WTC11 (cell line): ENCODE measurements around the gene TFDP3. TPM values are rescaled to one million over a fixed set of nuclear protein-coding genes. Genes with fewer than 3 reads are reported as not detected.

ENCODE experiments used
- ATAC-seq: fragments of 200-7000 bp; cut with Tn5 transposase; 2 replicates; pipeline ENCODE4 v1.10.0; 2021; ENCODE audit warnings: mild to moderate bottlenecking, moderate library complexity
- CTCF ChIA-PET: fragments of 300-600 bp; sonication (Branson Sonifier 250); formaldehyde crosslinking; loops from one replicate; lab custom pipeline; 2021; ENCODE audit warnings: antibody characterized with exemption; lab: Charles Lee
- POLR2A ChIA-PET: fragments of 350-600 bp; sonication (Branson Sonifier 250); formaldehyde crosslinking; loops from one replicate; lab custom pipeline; 2021; ENCODE audit warnings: antibody characterized with exemption; lab: Charles Lee
- DNase-seq: peaks from one replicate; pipeline ENCODE4 v3.0.0; 2021; ENCODE audit warnings: low spot score
- H3K27ac Mint-ChIP-seq: 2 replicates; pipeline ENCODE4 v1.8.0; 2021; ENCODE audit warnings: mixed read lengths
- H3K27me3 Mint-ChIP-seq: 2 replicates; pipeline ENCODE4 v1.8.0; 2021; ENCODE audit warnings: low read depth, mild to moderate bottlenecking, moderate library complexity, mixed read lengths
- H3K36me3 Mint-ChIP-seq: 2 replicates; pipeline ENCODE4 v1.8.0; 2021; ENCODE audit warnings: mixed read lengths
- H3K4me1 Mint-ChIP-seq: 2 replicates; pipeline ENCODE4 v1.8.0; 2022; ENCODE audit warnings: mixed read lengths
- H3K4me3 Mint-ChIP-seq: 2 replicates; pipeline ENCODE4 v1.8.0; 2021; ENCODE audit warnings: mild to moderate bottlenecking, moderate library complexity, mixed read lengths
- H3K9me3 Mint-ChIP-seq: 2 replicates; pipeline ENCODE4 v1.8.0; 2021; ENCODE audit warnings: mixed read lengths
- ATF2 ChIP-seq: sonication (generic); formaldehyde crosslinking; IDR thresholded peaks from 2 replicates; pipeline ENCODE4 v1.8.1; 2022; ENCODE audit warnings: low read depth, missing genetic modification reagents, borderline replicate concordance
- CREM ChIP-seq: sonication (generic); formaldehyde crosslinking; IDR thresholded peaks from 2 replicates; pipeline ENCODE4 v1.8.1; 2022; ENCODE audit warnings: mild to moderate bottlenecking, missing genetic modification reagents, moderate library complexity
- E2F1 ChIP-seq: sonication (generic); formaldehyde crosslinking; IDR thresholded peaks from 2 replicates; pipeline ENCODE4 v1.8.0; 2022; ENCODE audit warnings: mild to moderate bottlenecking, missing genetic modification reagents
- E2F4 ChIP-seq: sonication (generic); formaldehyde crosslinking; IDR thresholded peaks from 2 replicates; pipeline ENCODE4 v1.8.1; 2022; ENCODE audit warnings: low read depth, mild to moderate bottlenecking, moderate library complexity, missing genetic modification reagents, borderline replicate concordance
- ELF4 ChIP-seq: sonication (generic); formaldehyde crosslinking; IDR thresholded peaks from 2 replicates; pipeline ENCODE4 v1.8.1; 2022; ENCODE audit warnings: low read depth, mild to moderate bottlenecking, moderate library complexity, missing genetic modification reagents
- ERG ChIP-seq: fragments of 250-450 bp; sonication (Bioruptor Pico); IDR thresholded peaks from 2 replicates; pipeline ENCODE4 v1.8.0; 2021; ENCODE audit warnings: mild to moderate bottlenecking
- FOXJ3 ChIP-seq: sonication (generic); formaldehyde crosslinking; IDR thresholded peaks from 2 replicates; pipeline ENCODE4 v1.9.0; 2021; ENCODE audit warnings: missing genetic modification reagents, mild to moderate bottlenecking, borderline replicate concordance
- GRHL2 ChIP-seq: fragments of 250-450 bp; sonication (Bioruptor Pico); IDR thresholded peaks from 2 replicates; pipeline ENCODE4 v1.8.0; 2022; ENCODE audit warnings: mild to moderate bottlenecking, moderate library complexity; ENCODE audit not compliant: insufficient replicate concordance, severe bottlenecking
- HMGXB4 ChIP-seq: sonication (generic); formaldehyde crosslinking; IDR thresholded peaks from 2 replicates; pipeline ENCODE4 v1.8.1; 2023; ENCODE audit warnings: mild to moderate bottlenecking, moderate library complexity, missing genetic modification reagents
- NR2C2 ChIP-seq: sonication (generic); formaldehyde crosslinking; IDR thresholded peaks from 2 replicates; pipeline ENCODE4 v1.8.0; 2022; ENCODE audit warnings: mild to moderate bottlenecking, missing genetic modification reagents
- NR3C1 ChIP-seq: sonication (generic); formaldehyde crosslinking; conservative IDR thresholded peaks from 2 replicates; pipeline ENCODE4 v1.8.1; 2023; ENCODE audit warnings: low read depth, mild to moderate bottlenecking, missing genetic modification reagents
- OVOL2 ChIP-seq: fragments of 250-450 bp; sonication (Bioruptor Pico); IDR thresholded peaks from 2 replicates; pipeline ENCODE4 v1.9.0; 2021; ENCODE audit warnings: mild to moderate bottlenecking, borderline replicate concordance
- SOX15 ChIP-seq: fragments of 250-450 bp; sonication (Bioruptor Pico); IDR thresholded peaks from 2 replicates; pipeline ENCODE4 v1.9.0; 2021; ENCODE audit warnings: mild to moderate bottlenecking
- TP53 ChIP-seq: sonication (generic); formaldehyde crosslinking; IDR thresholded peaks from 2 replicates; pipeline ENCODE4 v1.8.1; 2023; ENCODE audit warnings: mild to moderate bottlenecking, missing genetic modification reagents
- ZNF138 ChIP-seq: sonication (generic); formaldehyde crosslinking; conservative IDR thresholded peaks from 2 replicates; pipeline ENCODE4 v1.8.1; 2022; ENCODE audit warnings: mild to moderate bottlenecking, moderate library complexity, missing genetic modification reagents
- ZNF232 ChIP-seq: sonication (generic); formaldehyde crosslinking; IDR thresholded peaks from 2 replicates; pipeline ENCODE4 v1.8.0; 2022; ENCODE audit warnings: mild to moderate bottlenecking, missing genetic modification reagents
- ZSCAN18 ChIP-seq: fragments of 250-450 bp; sonication (Bioruptor Pico); IDR thresholded peaks from 2 replicates; pipeline ENCODE4 v2.1.2; 2022; ENCODE audit warnings: mild to moderate bottlenecking, moderate library complexity
- total RNA-seq: library from RNA; stranded (reverse); gene quantifications from 3 replicates; pipeline ENCODE4 v1.2.3, GENCODE V29; 2021

TFDP3 gene
- total RNA-seq, 1 experiment from 2014 or later: not detected

- H3K27me3 Mint-ChIP-seq: no peaks in the 10 kb centered on the region
These were observed 33.0 kb downstream of the TFDP3 start for GRCh38 chrX:133185119-133185518.

More at GRCh38 chrX:133185119-133185518, 33.0 kb downstream of the TFDP3 start:
- ATAC-seq (peak; percentile 52; the same call in 1 of the 2 replicates), DNase-seq (no peak)
- Mint-ChIP-seq H3K27ac (no peak overlapping the region), H3K4me3 (no peak overlapping the region), H3K9me3 (no peaks in the 10 kb centered on the region), H3K4me1 (peaks cover 13% of the 10 kb centered on the region), H3K36me3 (no peaks in the 10 kb centered on the region)
- ChIA-PET CTCF (no interaction called here), POLR2A (no interaction called here)
- no peak for TF ChIP-seq ELF4
- TF ChIP-seq ATF2 (CRISPR knock-in tag): no peak
- TF ChIP-seq FOXJ3: no peak
- no peak for TF ChIP-seq HMGXB4 (CRISPR knock-in tag)
- TF ChIP-seq NR3C1 (CRISPR knock-in tag): no peak
- no peak for TF ChIP-seq ZNF138
- TF ChIP-seq SOX15 (CRISPR knock-in tag): no peak
- TF ChIP-seq NR2C2: no peak
- no peak for TF ChIP-seq GRHL2
- no peak for TF ChIP-seq E2F4 (CRISPR knock-in tag)
- no peak for TF ChIP-seq ERG (CRISPR knock-in tag)
- TF ChIP-seq ZSCAN18 (CRISPR knock-in tag): no peak
- no peak for TF ChIP-seq E2F1 (CRISPR knock-in tag)
- no peak for TF ChIP-seq TP53 (CRISPR knock-in tag)
- TF ChIP-seq OVOL2 (CRISPR knock-in tag): no peak
- no peak for TF ChIP-seq CREM (CRISPR knock-in tag)
- TF ChIP-seq ZNF232 (CRISPR knock-in tag): no peak
